Ascending aorta (tissue), 2 donors: ENCODE data around the gene IFNA8. TPM values are rescaled to one million over a fixed set of nuclear protein-coding genes. Genes with fewer than 3 reads are reported as not detected.

Experiments
- DNase-seq, 2 donors: peaks; one replicate each; pipeline ENCODE4 v3.0.0-alpha.2; 2019; ENCODE audit warnings: low spot score in 2 of 2
- H3K27ac ChIP-seq, 2 donors: fragments of 200-600 bp; sonication (generic); one replicate each; pipeline ENCODE4 v1.5.1; 2016 to 2017; ENCODE audit warnings: mild to moderate bottlenecking in 1 of 2
- H3K27me3 ChIP-seq: fragments of 200-600 bp; sonication (generic); one replicate; pipeline ENCODE4 v1.5.1; 2017
- H3K36me3 ChIP-seq, 2 donors: fragments of 200-600 bp; sonication (generic); one replicate each; pipeline ENCODE4 v1.5.1; 2016
- H3K4me1 ChIP-seq, 2 donors: fragments of 200-600 bp; sonication (generic); one replicate each; pipeline ENCODE4 v1.5.1; 2016 to 2017; ENCODE audit warnings: mild to moderate bottlenecking in 1 of 2
- H3K4me3 ChIP-seq, 2 donors: fragments of 200-600 bp; sonication (generic); one replicate each; pipeline ENCODE4 v1.5.1; 2016 to 2017; ENCODE audit warnings: mild to moderate bottlenecking in 1 of 2
- H3K9me3 ChIP-seq, 2 donors: fragments of 200-600 bp; sonication (generic); one replicate each; pipeline ENCODE4 v1.5.1; 2016
- intact Hi-C: fragments of 100-400 bp; cut with DNase I; formaldehyde crosslinking; loops from one replicate; pipeline ENCODE4 v1.15.1; 2023
- total RNA-seq: library from RNA; depleted of rRNA; stranded (reverse); fragments of >200 nt; gene quantifications from one replicate; pipeline ENCODE4 v1.1.0, GENCODE V29; 2016
- TF ChIP-seq, protein P1 (sequence below), 3 experiments: fragments of 200-600 bp in 2 of 3; fragments of 450-650 bp in 1 of 3; sonication (generic) in 2 of 3; IDR thresholded peaks; one replicate each; pipeline ENCODE4 v1.5.1; 2016 to 2019; ENCODE audit warnings: antibody characterized with exemption in 3 of 3, mild to moderate bottlenecking in 1 of 3, moderate library complexity in 1 of 3

Gene IFNA8
- total RNA-seq, 1 donor from 2014 or later = not detected

DNA sequence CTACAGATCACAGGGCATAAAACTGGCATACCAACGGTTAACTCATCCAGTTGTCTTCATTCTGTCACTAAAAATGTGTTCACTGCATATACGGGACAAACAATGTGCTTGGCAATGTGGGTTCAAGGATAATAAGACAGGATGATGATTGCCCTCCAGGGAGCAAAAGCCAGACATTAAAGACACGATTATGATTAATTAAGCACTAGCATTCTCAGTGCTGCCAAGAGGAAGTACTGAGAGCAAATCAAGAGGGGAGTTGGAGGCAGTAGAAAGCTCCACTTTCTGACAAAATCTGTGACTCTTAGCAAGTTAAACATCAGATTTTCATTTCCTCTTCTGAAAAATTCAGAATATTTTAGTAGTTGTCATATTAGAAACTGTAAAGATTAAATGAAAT, 9.0 kb upstream of the IFNA8 start:
- Histone ChIP-seq H3K9me3 (no peaks in the 10 kb centered on the region), H3K4me1 (peaks cover 0 to 8% of the 10 kb centered on the region in 2 donors), H3K4me3 (no peak overlapping the region), H3K27me3 (no peaks in the 10 kb centered on the region), H3K27ac (no peak overlapping the region), H3K36me3 (no peaks in the 10 kb centered on the region)
- TF ChIP-seq, protein P1, sequence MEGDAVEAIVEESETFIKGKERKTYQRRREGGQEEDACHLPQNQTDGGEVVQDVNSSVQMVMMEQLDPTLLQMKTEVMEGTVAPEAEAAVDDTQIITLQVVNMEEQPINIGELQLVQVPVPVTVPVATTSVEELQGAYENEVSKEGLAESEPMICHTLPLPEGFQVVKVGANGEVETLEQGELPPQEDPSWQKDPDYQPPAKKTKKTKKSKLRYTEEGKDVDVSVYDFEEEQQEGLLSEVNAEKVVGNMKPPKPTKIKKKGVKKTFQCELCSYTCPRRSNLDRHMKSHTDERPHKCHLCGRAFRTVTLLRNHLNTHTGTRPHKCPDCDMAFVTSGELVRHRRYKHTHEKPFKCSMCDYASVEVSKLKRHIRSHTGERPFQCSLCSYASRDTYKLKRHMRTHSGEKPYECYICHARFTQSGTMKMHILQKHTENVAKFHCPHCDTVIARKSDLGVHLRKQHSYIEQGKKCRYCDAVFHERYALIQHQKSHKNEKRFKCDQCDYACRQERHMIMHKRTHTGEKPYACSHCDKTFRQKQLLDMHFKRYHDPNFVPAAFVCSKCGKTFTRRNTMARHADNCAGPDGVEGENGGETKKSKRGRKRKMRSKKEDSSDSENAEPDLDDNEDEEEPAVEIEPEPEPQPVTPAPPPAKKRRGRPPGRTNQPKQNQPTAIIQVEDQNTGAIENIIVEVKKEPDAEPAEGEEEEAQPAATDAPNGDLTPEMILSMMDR (IDR thresholded peaks at IDR 0.05) = no peak
- DNase-seq = no peak
- intact Hi-C loops = loop anchor here (5.0 to 10.0 kb wide), 3 partner anchors 68 to 595 kb away; partner anchors contain the start of genes CDKN2A and CDKN2B-AS1

DNA sequence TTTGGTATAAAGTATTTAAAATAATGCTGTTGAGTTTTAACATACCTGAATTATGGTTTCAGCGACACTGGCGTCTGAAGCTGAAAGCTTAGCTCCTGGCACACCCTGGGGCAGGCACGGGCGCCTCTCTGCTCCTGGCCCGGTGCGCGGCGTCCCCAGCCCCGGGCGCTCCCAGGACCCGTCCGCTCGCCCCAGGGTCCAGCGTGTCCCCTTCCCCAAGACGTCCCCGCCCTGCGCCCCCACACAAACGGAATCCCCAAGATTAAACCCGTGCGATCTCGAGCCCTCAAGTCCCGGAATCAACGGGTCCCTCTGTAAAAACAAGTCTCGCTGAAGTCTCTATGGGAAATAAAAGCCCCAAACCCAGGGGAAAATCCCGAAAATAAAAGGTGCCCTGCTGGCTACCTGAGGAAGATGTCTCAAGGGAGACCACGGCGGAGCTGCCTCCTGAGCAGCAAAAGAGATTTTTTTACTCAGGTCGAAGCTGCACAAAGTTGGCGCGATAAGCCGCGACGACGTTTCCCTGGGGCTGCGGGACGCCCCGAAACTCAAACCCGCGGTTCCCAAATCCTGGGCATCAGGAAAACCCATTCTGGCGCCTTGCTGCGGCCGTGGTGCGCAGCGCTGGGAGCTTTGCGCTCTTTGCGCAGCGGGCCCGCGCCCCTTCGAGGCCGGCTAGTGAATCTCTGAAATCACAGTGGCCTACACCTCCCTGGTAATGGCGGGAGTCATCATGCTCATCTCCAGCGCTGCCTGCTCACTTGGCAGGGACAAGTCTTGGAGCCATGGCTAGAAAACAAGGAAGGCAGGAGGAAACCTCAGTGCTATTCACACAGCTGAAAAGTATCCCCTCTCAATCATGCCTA, 6.3 kb upstream of the IFNA8 start:
- H3K4me3 ChIP-seq = peak overlapping the region; percentile 39
- no peak for DNase-seq
- no peaks in the 10 kb centered on the region for H3K27me3 ChIP-seq

DNA sequence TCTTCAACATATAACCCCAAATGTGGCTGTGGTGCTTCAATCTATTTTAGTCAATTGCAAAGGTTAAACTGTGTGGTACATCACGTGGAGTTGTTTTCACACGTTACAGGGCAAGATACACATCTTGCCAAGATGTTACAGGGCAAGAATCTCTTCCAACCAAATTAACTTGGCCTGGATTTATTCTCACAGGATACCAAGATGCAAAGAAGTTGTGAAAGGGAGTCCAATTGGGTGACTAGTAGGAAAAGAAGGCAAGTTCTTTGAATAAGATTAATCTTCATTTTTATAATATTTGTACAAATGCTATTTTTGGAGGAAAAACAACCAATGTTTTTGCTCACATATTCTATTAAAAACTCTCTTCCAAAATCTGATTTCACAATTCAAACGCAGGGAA, 4.8 kb upstream of the IFNA8 start:
- no peak for DNase-seq
- Histone ChIP-seq H3K9me3 (no peaks in the 10 kb centered on the region), H3K27me3 (no peaks in the 10 kb centered on the region), H3K4me3 (no peak overlapping the region), H3K36me3 (no peaks in the 10 kb centered on the region), H3K4me1 (peaks cover 0 to 8% of the 10 kb centered on the region in 2 donors), H3K27ac (no peak overlapping the region)
- TF ChIP-seq, protein P1 (IDR thresholded peaks at IDR 0.05) = no peak
- intact Hi-C loops = loop anchor here (10.0 kb wide), 1 partner anchor 591 kb away; the partner anchor contains the start of genes CDKN2A and CDKN2B-AS1

More for the DNA sequence above, 6.3 kb upstream of the IFNA8 start:
- intact Hi-C loops = loop anchor here (10.0 kb wide), 1 partner anchor 592 kb away; the partner anchor contains the start of genes CDKN2A and CDKN2B-AS1
- H3K27ac ChIP-seq = no peak overlapping the region
- TF ChIP-seq, protein P1 (IDR thresholded peaks at IDR 0.05) = no peak
- H3K9me3 ChIP-seq = no peaks in the 10 kb centered on the region
- peaks cover 0 to 8% of the 10 kb centered on the region in 2 donors for H3K4me1 ChIP-seq
- H3K36me3 ChIP-seq = no peaks in the 10 kb centered on the region

DNA sequence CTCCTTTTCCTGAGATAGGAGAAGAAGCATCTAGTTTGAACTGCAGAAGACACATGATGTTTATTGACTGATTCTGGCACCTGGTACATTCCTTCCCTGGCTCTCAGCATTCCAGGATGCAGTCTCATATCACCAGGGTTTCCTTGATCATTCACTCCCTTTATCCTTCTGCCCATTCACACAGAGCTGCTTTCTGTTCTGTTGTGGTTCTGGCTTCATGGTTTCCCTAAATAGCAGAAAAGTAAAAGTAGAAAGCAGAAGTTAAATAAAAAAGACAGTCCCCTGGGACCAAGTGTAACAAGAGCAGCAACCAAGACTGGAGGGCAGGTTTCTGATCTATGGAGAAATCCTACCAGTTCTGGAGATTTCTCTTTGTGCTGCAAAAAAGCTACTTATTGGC, 3.2 kb downstream of the IFNA8 start:
- no peak for DNase-seq
- Histone ChIP-seq H3K36me3 (no peaks in the 10 kb centered on the region), H3K27ac (no peak overlapping the region), H3K4me1 (no peaks in the 10 kb centered on the region), H3K27me3 (no peaks in the 10 kb centered on the region), H3K9me3 (no peaks in the 10 kb centered on the region), H3K4me3 (no peak overlapping the region)
- intact Hi-C loops = no loop called here
- TF ChIP-seq, protein P1 (IDR thresholded peaks at IDR 0.05) = no peak

DNA sequence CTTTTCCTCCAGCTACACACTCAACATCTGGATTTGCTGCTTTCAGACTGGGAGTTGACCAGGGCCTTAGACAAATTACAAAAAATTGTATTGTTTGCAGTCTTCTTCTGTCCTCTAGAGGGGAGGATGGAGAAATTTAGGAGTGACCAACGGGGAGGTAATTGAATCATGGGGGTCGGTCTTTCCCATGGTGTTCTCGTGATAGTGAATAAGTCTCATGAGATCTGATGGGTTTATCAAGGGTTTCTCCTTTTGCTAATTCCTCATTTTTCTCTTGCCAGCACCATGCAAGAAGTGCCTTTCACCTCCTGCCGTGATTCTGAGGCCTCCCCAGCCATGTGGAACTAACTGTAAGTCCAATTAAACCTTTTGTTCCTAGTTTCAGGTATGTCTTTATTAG, 4.2 kb downstream of the IFNA8 start:
- Histone ChIP-seq H3K4me3 (no peak overlapping the region), H3K4me1 (no peaks in the 10 kb centered on the region), H3K27ac (no peak overlapping the region), H3K36me3 (no peaks in the 10 kb centered on the region), H3K9me3 (no peaks in the 10 kb centered on the region), H3K27me3 (no peaks in the 10 kb centered on the region)
- intact Hi-C loops = no loop called here
- DNase-seq = no peak
- TF ChIP-seq, protein P1 (IDR thresholded peaks at IDR 0.05) = no peak
